ENCODE results near the gene TMEM100.

DNA sequence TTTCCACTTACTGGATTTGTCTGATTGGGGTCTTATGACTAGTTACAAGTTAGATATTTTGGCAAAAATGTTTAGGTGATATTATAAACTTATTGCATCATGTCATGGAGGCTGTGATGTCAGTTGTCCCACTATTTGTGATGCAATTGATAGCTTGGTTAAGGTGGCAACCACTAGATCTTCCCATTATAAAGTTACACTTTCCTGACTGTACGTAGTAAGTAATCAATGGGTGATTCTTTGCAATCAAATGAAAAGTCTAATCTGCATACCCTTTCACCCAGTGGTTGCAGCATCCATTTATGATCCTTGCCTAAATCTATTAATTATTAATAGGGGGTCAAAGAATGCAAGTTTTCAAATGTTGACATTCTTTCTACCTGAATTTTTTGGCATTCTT, 23.8 kb upstream of the TMEM100 start:
- TF ChIP-seq POLR2A (IDR thresholded peaks at IDR 0.05) = no peak
- TF ChIP-seq, protein P1, sequence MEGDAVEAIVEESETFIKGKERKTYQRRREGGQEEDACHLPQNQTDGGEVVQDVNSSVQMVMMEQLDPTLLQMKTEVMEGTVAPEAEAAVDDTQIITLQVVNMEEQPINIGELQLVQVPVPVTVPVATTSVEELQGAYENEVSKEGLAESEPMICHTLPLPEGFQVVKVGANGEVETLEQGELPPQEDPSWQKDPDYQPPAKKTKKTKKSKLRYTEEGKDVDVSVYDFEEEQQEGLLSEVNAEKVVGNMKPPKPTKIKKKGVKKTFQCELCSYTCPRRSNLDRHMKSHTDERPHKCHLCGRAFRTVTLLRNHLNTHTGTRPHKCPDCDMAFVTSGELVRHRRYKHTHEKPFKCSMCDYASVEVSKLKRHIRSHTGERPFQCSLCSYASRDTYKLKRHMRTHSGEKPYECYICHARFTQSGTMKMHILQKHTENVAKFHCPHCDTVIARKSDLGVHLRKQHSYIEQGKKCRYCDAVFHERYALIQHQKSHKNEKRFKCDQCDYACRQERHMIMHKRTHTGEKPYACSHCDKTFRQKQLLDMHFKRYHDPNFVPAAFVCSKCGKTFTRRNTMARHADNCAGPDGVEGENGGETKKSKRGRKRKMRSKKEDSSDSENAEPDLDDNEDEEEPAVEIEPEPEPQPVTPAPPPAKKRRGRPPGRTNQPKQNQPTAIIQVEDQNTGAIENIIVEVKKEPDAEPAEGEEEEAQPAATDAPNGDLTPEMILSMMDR (IDR thresholded peaks at IDR 0.05 in 4 of 5, conservative IDR thresholded peaks at IDR 0.05 in 1 of 5) = no peak
